Glutamatergic neuron (in vitro differentiated cells): ENCODE measurements around the gene CD109. TPM values are rescaled to one million over a fixed set of nuclear protein-coding genes. Genes with fewer than 3 reads are reported as not detected.
"Not testable (repeated sequence)": the region's sequence is repeated elsewhere in the genome, so short reads cannot be mapped to it uniquely, and the experiment has no call there.

ENCODE experiments used
- DNase-seq: peaks from one replicate; pipeline ENCODE4 v3.0.0; 2022
- H3K27ac Mint-ChIP-seq: one replicate; pipeline ENCODE4 v1.8.0; 2020; ENCODE audit warnings: mild to moderate bottlenecking, mixed read lengths, inconsistent platforms; ENCODE audit not compliant: unreplicated experiment
- H3K27me3 Mint-ChIP-seq: one replicate; pipeline ENCODE4 v1.8.0; 2020; ENCODE audit warnings: mild to moderate bottlenecking, moderate library complexity, mixed read lengths, inconsistent platforms; ENCODE audit not compliant: unreplicated experiment
- H3K36me3 Mint-ChIP-seq: one replicate; pipeline ENCODE4 v1.8.0; 2020; ENCODE audit warnings: mild to moderate bottlenecking, mixed read lengths, inconsistent platforms; ENCODE audit not compliant: unreplicated experiment
- H3K4me1 Mint-ChIP-seq: one replicate; pipeline ENCODE4 v1.8.0; 2020; ENCODE audit warnings: mild to moderate bottlenecking, low read depth, mixed read lengths, inconsistent platforms; ENCODE audit not compliant: unreplicated experiment
- H3K4me3 Mint-ChIP-seq: one replicate; pipeline ENCODE4 v1.8.0; 2020; ENCODE audit warnings: mild to moderate bottlenecking, mixed read lengths, inconsistent platforms; ENCODE audit not compliant: unreplicated experiment
- H3K9me3 Mint-ChIP-seq: one replicate; pipeline ENCODE4 v1.8.0; 2020; ENCODE audit warnings: mild to moderate bottlenecking, moderate library complexity, mixed read lengths, inconsistent platforms; ENCODE audit not compliant: unreplicated experiment
- CTCF ChIP-seq: fragments of 200-600 bp; sonication (generic); IDR thresholded peaks from one replicate; pipeline ENCODE4 v1.5.0; 2021; ENCODE audit not compliant: partially characterized antibody, unreplicated experiment
- total RNA-seq: library from RNA; stranded (reverse); fragmentation: NEBNext Ultra II Directional; extraction: Animal tissue kit (Norgen Biotek cat#: 25700); gene quantifications from one replicate; pipeline ENCODE4 v1.2.1, GENCODE V29; 2021; ENCODE audit not compliant: unreplicated experiment

Gene CD109
- total RNA-seq, 1 donor from 2014 or later, result 0.49 TPM

- Mint-ChIP-seq H3K27ac (no peak overlapping the region), H3K4me3 (no peak overlapping the region), H3K4me1 (no peaks in the 10 kb centered on the region), H3K36me3 (no peaks in the 10 kb centered on the region), H3K27me3 (peaks cover 3% of the 10 kb centered on the region), H3K9me3 (no peaks in the 10 kb centered on the region)
- no peak for DNase-seq
- no peak for TF ChIP-seq CTCF
Observed at GRCh38 chr6:73719046-73719445, 23.0 kb downstream of the CD109 start.

GRCh38 chr6:73722318-73723060 lies 26.5 kb downstream of the CD109 start:
- Mint-ChIP-seq H3K4me1 (no peaks in the 10 kb centered on the region), H3K27me3 (no peaks in the 10 kb centered on the region), H3K27ac (no peak overlapping the region), H3K4me3 (no peak overlapping the region), H3K36me3 (no peaks in the 10 kb centered on the region), H3K9me3 (no peaks in the 10 kb centered on the region)
- no peak for TF ChIP-seq CTCF
- no peak for DNase-seq

- H3K36me3 Mint-ChIP-seq, H3K4me1 Mint-ChIP-seq, H3K4me3 Mint-ChIP-seq, H3K27ac Mint-ChIP-seq, H3K9me3 Mint-ChIP-seq, H3K27me3 Mint-ChIP-seq, DNase-seq: not testable (repeated sequence)
Observed at GRCh38 chr6:73723480-73723879, 27.5 kb downstream of the CD109 start.

- Mint-ChIP-seq H3K36me3 (no peaks in the 10 kb centered on the region), H3K4me1 (no peaks in the 10 kb centered on the region), H3K9me3 (no peaks in the 10 kb centered on the region), H3K27ac (no peak overlapping the region), H3K4me3 (no peak overlapping the region), H3K27me3 (no peaks in the 10 kb centered on the region)
- no peak for DNase-seq
- no peak for TF ChIP-seq CTCF
Observed at GRCh38 chr6:73724389-73724788, 28.4 kb downstream of the CD109 start.

GRCh38 chr6:73725192-73725591 lies 29.2 kb downstream of the CD109 start:
- H3K36me3 Mint-ChIP-seq, H3K27ac Mint-ChIP-seq, H3K27me3 Mint-ChIP-seq, H3K4me1 Mint-ChIP-seq, H3K4me3 Mint-ChIP-seq, H3K9me3 Mint-ChIP-seq, DNase-seq: not testable (repeated sequence)

GRCh38 chr6:73727114-73727513 lies 31.1 kb downstream of the CD109 start:
- H3K9me3 Mint-ChIP-seq, result no peaks in the 10 kb centered on the region
- no peaks in the 10 kb centered on the region for H3K36me3 Mint-ChIP-seq

More at GRCh38 chr6:73727114-73727513, 31.1 kb downstream of the CD109 start:
- DNase-seq, result no peak
- no peak for TF ChIP-seq CTCF
- no peaks in the 10 kb centered on the region for H3K27me3 Mint-ChIP-seq
- H3K27ac Mint-ChIP-seq, result no peak overlapping the region
- H3K4me3 Mint-ChIP-seq, result no peak overlapping the region
- no peaks in the 10 kb centered on the region for H3K4me1 Mint-ChIP-seq
